GM23248 (cell line): ENCODE data around the gene CMIP.

ENCODE experiments used
- EZH2 ChIP-seq: fragments of 200-600 bp; sonication (generic); IDR thresholded peaks from 2 replicates; pipeline ENCODE4 v1.6.1; 2018; ENCODE audit warnings: antibody characterized with exemption, mild to moderate bottlenecking; ENCODE audit not compliant: insufficient read depth, poor library complexity, severe bottlenecking
- EZH2phosphoT487 ChIP-seq: fragments of 200-600 bp; sonication (generic); IDR thresholded peaks from 2 replicates; pipeline ENCODE4 v1.6.1; 2018; ENCODE audit warnings: antibody characterized with exemption, moderate library complexity, mild to moderate bottlenecking, low read depth; ENCODE audit not compliant: insufficient read depth

- no peak for TF ChIP-seq EZH2
- TF ChIP-seq EZH2phosphoT487, result no peak
Measured at GRCh38 chr16:81618661-81619060, 174.1 kb downstream of the CMIP start.
